ENCODE results near the gene HIC2. TPM values are rescaled to one million over a fixed set of nuclear protein-coding genes. Genes with fewer than 3 reads are reported as not detected.
"Not testable (repeated sequence)": the region's sequence is repeated elsewhere in the genome, so short reads cannot be mapped to it uniquely, and the experiment has no call there.

HIC2 gene
- total and polyA plus RNA-seq, 2 of the 13 experiments (the other 11 are each of a cell fraction or from before 2014, with no cell fraction given), result 5.0 to 13.7 TPM

DNA sequence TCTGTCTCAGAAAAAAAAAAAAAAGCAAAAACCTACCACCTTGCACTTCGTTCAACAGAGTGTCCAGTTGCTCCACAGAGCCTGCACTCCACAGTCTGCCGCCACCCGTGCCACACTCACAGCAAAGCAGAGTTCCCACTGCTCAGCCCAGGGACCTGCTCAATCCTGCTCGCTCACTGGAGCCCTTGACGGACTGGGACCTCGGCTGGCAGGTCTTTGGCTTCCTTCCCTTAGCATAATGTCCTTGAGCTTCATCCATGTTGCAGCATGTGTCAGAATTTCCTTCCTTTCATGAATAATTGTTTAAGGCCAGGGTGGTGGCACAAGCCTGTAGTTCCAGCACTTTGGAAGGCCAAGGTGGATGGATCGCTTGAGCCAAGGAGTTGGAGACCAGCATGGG, 22.6 kb upstream of the HIC2 start:
- H3K4me1 ChIP-seq (ENCODE audit: insufficient read depth, low read length); H3K9ac ChIP-seq (ENCODE audit: insufficient read depth, low read depth, low read length); H4K20me1 ChIP-seq (ENCODE audit: insufficient read depth, low read length); H3K36me3 ChIP-seq (replicated peaks in 1 of 2; ENCODE audit: control insufficient read depth in 1 of 2, insufficient read depth in 2 of 2, low read length in 2 of 2); H3K9me3 ChIP-seq (ENCODE audit: low read length); H3K4me3 ChIP-seq (replicated peaks in 1 of 3; ENCODE audit: insufficient read depth in 1 of 3, low read depth in 2 of 3, low read length in 3 of 3); DNase-seq (ENCODE audit: low spot score); intact Hi-C loops (cut with micrococcal nuclease; ENCODE audit: unreplicated experiment); in situ Hi-C loops (cut with HindIII; ENCODE audit: extremely low pct_ligation_motif_present, low pct_unique_long_range_greater_than_20kb); H3K79me2 ChIP-seq (ENCODE audit: insufficient read depth, low read length); H3K4me2 ChIP-seq (ENCODE audit: low read depth, low read length); ATAC-seq; H3K27me3 ChIP-seq (ENCODE audit: control insufficient read depth in 1 of 2, insufficient read depth in 2 of 2, low read length in 2 of 2); H3K27ac ChIP-seq (ENCODE audit: extremely low read length, insufficient read depth, low read length); FAIRE-seq; BruUV-seq (replicated peaks); CTCF ChIA-PET (ENCODE audit: low intra/inter-chr PET ratio, low total read pairs); H2AFZ ChIP-seq (ENCODE audit: low read length); POLR2A ChIA-PET: not testable (repeated sequence)
- WGBS (ENCODE audit: low lambda C conversion rate), result no CpG with 5 or more reads among the region's 7 CpGs

DNA sequence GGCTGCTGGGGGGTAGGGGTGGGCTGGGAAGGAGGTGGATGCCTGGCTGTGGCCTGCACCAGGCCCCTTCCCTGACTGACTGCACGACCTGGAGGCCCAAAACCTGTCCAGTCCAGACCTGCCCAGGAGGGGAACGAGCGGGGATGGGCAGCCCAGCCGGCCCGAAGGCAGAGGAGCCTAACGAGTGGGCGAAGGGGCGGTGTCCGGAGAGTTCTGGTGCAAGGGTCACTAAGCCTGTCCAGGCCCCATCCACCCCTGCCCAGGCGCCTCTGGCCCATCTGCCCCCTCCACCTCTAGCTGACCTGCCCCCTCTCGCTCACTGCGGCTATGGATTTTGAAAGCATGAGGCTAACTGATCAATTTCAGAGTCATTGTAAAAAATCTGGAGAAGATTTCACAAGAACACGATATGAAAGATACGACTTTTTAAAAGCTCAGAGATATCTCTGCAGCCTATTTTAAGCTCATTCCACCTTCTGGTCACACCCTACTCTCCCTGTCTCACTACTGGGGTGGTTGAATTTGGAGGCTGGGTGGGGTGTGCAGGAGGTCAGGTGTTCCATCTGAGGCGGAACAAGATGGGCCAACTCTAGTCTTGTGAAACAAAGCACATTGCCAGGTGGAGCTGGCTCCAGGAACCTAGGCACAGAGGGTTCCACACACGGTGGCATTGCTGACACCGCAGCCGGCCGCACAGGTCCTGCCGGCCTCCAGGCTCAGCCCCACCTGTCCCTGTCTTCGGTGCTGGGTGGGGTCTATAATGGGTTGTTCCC, 15.8 kb upstream of the HIC2 start:
- H3K36me3 ChIP-seq (replicated peaks in 1 of 2; ENCODE audit: control insufficient read depth in 1 of 2, insufficient read depth in 2 of 2, low read length in 2 of 2); CTCF ChIA-PET (ENCODE audit: low intra/inter-chr PET ratio, low total read pairs): not testable (repeated sequence)
- ATAC-seq, result peak; percentile 31

More for the DNA sequence above, 15.8 kb upstream of the HIC2 start:
- in situ Hi-C loops (cut with HindIII; ENCODE audit: extremely low pct_ligation_motif_present, low pct_unique_long_range_greater_than_20kb); H3K9me3 ChIP-seq (ENCODE audit: low read length); H3K27me3 ChIP-seq (ENCODE audit: control insufficient read depth in 1 of 2, insufficient read depth in 2 of 2, low read length in 2 of 2); FAIRE-seq; H2AFZ ChIP-seq (ENCODE audit: low read length); H3K4me2 ChIP-seq (ENCODE audit: low read depth, low read length); H3K27ac ChIP-seq (ENCODE audit: extremely low read length, insufficient read depth, low read length); BruUV-seq (replicated peaks); H3K4me1 ChIP-seq (ENCODE audit: insufficient read depth, low read length); DNase-seq (ENCODE audit: low spot score); POLR2A ChIA-PET; H3K4me3 ChIP-seq (replicated peaks in 1 of 3; ENCODE audit: insufficient read depth in 1 of 3, low read depth in 2 of 3, low read length in 3 of 3); intact Hi-C loops (cut with micrococcal nuclease; ENCODE audit: unreplicated experiment); H3K79me2 ChIP-seq (ENCODE audit: insufficient read depth, low read length); H3K9ac ChIP-seq (ENCODE audit: insufficient read depth, low read depth, low read length); H4K20me1 ChIP-seq (ENCODE audit: insufficient read depth, low read length): not testable (repeated sequence)
- no CpG with 5 or more reads among the region's 21 CpGs for WGBS (ENCODE audit: low lambda C conversion rate)

Measured in HepG2 (cell line).